GM19372 (cell line): ENCODE data around the gene ATL1.
"Not testable (repeated sequence)": the region's sequence is repeated elsewhere in the genome, so short reads cannot be mapped to it uniquely, and the experiment has no call there.

Source experiments
- ATAC-seq: cut with Tn5 transposase; IDR thresholded peaks from one replicate; pipeline ENCODE4 v1.9.1; 2021; ENCODE audit warnings: mild to moderate bottlenecking, low read depth, moderate library complexity; ENCODE audit not compliant: unreplicated experiment

Gene ATL1

DNA sequence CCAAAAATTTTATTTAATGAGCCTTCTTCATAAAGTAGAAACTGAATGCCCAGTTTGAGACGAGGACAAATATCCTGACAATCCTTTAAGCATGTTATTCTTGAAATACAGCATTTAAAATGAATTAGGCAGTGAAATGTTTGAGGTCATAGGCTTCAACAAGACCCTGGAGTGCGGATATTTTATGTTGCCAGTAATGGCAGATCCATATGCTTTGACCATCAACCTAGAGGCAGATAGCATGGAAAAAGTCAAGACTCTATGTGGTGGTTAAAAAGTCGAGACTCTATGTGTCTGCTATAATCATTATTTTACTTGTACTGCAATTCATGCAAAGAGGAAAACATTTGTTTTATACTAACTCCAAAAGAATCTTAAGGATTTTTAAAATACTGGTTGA, 25.5 kb upstream of the ATL1 start:
- no peak for ATAC-seq

- ATAC-seq: no peak
Measured at GRCh38 chr14:50534997-50535396, 24.9 kb upstream of the ATL1 start.

GRCh38 chr14:50538034-50538433, 21.9 kb upstream of the ATL1 start:
- not testable (repeated sequence) for ATAC-seq

GRCh38 chr14:50539051-50539450, 20.9 kb upstream of the ATL1 start:
- ATAC-seq: no peak

- ATAC-seq: no peak
Measured at GRCh38 chr14:50541159-50541567, 18.8 kb upstream of the ATL1 start.

DNA sequence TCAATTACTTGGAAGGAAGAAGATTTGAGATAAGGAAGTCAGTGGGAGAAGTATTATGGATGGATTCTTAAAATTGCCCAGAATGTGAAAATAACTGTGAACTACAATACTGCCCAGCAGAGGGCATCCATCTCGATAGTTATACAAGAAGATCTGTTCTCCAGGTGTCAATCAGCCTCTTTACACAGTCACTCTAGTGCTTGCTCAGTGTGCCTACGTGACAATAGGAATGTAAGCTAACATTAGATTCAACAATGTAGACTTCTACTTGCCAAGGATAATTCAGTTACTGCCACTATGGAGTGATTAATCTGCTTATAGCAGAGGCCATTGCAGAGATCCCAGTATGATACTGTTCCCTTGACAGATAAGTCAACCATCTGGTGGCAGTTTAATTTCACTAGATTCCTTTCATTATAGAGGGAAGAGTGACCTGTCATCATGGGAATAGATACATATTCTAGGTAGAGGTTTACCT, 17.0 kb upstream of the ATL1 start:
- peak; percentile 59 for ATAC-seq

DNA sequence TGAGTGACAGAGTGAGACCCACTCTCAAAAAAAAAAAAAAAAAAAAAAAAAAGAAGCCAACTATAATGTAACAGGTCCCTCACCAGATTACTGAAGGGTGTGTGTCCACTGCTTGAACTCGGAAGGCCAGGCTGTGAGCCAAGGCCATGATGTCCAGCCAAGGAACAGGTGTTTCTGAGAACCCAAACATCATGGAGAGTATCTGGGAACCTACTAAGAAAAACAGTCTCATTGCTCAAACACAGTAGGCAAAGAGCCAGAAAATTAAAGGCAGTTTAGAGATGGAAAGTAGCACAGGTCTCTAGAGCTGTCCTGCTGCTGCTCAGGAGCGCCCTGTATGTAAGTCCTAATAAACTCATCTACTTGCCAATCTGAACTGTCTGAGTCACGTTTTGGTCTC, 15.0 kb upstream of the ATL1 start:
- ATAC-seq: no peak

DNA sequence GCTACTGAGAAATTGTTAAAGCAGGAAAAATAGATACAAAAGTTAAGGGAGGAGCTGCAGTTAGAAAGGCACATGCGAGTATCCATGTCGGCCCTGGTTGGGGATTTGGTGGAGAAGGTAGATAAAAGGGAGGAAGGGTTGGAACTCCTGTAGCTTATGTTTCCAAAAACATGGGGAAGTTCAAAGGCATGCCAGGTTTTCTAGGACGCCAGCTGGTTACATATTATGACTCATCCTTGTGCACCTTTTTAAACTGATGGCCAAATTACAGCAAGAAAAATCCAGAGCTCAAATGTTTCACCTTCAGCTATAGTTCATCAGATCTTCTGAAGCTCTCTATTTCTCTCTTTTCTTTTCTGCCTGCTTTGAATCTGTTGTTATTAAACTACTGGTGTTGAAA, 14.3 kb upstream of the ATL1 start:
- ATAC-seq: no peak

- no peak for ATAC-seq
Measured at GRCh38 chr14:50550294-50550693, 9.7 kb upstream of the ATL1 start.

DNA sequence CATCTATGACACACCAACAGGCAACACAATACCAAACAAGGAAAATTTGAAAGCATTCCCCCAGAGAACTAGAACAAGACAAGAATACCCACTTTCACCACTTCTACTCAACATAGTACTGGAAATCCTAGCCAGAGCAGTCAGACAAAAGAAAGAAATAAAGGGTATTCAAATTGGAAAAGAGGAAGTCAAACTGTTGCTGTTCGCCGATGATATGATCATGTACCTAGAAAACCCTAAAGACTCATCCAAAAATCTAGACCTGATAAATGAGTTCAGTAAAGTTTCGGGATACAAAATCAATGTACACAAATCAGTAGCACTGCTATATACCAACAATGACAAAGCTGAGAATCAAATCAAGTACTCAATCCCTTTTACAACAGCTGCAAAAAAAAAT, 8.1 kb upstream of the ATL1 start:
- no peak for ATAC-seq

DNA sequence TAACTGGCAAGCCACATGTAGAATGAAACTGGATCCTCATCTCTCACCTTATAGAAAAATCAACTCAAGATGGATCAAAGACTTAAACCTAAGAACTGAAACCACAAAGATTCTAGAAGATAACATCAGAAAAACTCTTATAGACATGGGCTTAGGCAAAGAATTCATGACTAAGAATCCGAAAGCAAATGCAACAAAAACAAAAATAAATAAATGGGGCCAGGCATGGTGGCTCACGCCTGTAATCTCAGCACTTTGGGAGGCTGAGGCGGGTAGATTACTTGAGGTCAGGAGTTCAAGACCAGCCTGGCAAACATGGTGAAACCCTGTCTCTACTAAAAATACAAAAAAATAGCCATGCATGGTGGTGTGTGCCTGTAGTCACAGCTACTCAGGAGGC, 7.1 kb upstream of the ATL1 start:
- not testable (repeated sequence) for ATAC-seq

DNA sequence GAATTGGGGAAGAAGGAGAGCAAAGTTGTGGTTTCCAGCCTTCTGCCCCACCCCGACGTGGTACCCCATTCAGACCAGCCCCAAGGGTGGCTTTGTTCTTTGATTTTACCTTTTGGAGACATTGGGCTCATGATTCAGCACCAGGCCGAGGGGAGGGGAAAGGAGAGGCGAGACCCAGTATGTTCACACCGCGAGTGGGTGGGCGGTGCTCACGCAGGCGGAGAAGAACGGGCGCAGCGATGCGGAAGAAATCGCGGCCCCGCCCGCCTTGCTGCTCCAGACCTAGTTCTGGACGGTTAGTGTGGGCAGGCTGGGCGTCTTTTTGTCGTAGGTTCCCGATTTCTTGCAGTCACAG, 963 bp downstream of the ATL1 start:
- ATAC-seq: no peak

DNA sequence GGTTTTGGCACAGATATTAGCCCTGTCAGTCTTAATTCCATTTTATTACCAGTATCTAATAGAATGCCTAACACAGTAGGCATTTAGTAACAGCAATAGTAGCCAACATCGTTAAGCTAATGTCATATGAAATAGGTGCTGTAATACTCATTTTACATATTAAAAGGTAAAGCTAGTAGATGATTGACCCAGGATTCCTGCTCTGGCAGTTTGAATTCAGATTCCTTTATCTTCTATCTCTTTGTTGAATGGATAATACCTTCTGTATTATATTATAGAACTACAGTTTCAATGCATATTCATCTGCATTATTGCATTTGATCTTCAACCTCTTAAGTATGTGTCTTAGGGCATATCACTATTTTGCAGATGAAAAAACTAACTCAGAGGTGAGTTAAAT, 2.9 kb downstream of the ATL1 start:
- no peak for ATAC-seq

DNA sequence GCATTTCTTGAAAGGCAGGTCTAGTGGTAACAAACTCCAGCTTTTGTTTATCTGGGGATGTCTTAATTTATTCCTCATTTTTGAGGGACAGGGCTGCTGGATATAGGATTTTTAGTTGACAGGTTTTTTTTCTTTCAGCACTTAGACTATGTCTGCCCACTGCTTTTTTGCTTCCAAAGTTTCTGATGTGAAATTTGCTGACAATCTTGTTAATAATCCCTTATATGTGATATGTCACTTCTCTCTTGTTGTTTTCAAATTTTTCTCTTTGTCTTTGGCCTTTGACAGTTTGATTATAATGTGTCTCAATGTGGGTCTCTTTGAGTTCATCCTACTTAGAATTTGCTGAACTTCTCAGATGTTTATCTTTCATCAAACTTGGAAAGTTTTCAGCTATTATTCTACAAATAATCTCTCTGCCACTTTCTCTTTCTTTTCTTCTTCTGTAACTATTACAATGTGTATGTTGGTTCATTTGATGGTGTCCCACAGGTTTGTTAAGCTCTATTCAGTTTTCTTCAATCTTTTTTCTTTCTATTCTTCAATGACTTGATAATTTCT, 9.8 kb downstream of the ATL1 start:
- ATAC-seq: no peak

- no peak for ATAC-seq
Measured at GRCh38 chr14:50573862-50574261, 13.9 kb downstream of the ATL1 start.

GRCh38 chr14:50575769-50576168, 15.8 kb downstream of the ATL1 start:
- ATAC-seq: no peak

GRCh38 chr14:50577982-50578381, 18.0 kb downstream of the ATL1 start:
- no peak for ATAC-seq

DNA sequence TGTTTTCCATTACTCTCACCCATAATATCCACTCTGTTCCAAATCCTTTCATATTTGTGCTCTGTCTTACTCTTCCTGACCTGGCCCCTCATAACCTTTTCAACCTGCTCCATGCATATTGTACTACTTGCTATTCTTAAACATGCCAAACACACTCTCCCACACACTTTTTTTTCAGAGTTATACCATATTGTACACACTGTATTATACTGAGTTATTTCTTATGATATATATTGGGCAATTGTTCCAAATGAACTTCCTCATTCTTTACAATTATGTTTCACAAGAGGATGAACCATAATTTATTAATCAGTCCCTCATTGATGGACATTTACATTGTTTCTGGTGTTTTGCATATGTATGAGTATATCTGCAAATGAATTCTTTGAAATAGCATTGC, 18.5 kb downstream of the ATL1 start:
- ATAC-seq: no peak

GRCh38 chr14:50590464-50590863, 30.5 kb downstream of the ATL1 start:
- no peak for ATAC-seq

GRCh38 chr14:50594577-50595316, 34.8 kb downstream of the ATL1 start:
- ATAC-seq: no peak

DNA sequence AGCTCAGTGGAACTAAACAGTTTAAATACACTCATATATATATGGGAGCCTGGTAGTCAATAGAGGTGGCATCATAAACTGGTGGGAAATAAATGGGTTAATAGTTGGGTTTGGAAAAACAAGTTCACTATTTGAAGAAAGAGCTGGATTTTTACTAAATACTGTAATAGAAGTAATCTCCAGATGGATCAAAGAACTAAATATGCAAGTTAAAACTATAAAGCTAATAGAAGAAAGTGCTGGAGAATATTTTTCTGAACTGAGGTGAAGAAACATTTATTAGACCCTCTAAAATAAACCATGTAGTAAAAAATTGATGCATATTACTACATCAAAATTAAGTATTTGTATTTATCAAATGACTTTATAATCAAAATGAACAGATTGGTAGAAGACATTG, 38.8 kb downstream of the ATL1 start:
- ATAC-seq: no peak

- ATAC-seq: no peak
Measured at GRCh38 chr14:50599700-50600444, 39.9 kb downstream of the ATL1 start.
